PC-9 (cell line): ENCODE data around the gene KTN1.

Experiments used
- EZH2 ChIP-seq: fragments of 200-600 bp; sonication (generic); IDR thresholded peaks from 2 replicates; pipeline ENCODE4 v1.8.0; 2017; ENCODE audit warnings: antibody characterized with exemption, low read depth
- TF ChIP-seq, protein P1 (sequence below): fragments of 200-600 bp; sonication (generic); conservative IDR thresholded peaks from 2 replicates; pipeline ENCODE4 v1.6.1; 2017; ENCODE audit warnings: mixed run types, antibody characterized with exemption, mild to moderate bottlenecking, moderate library complexity

DNA sequence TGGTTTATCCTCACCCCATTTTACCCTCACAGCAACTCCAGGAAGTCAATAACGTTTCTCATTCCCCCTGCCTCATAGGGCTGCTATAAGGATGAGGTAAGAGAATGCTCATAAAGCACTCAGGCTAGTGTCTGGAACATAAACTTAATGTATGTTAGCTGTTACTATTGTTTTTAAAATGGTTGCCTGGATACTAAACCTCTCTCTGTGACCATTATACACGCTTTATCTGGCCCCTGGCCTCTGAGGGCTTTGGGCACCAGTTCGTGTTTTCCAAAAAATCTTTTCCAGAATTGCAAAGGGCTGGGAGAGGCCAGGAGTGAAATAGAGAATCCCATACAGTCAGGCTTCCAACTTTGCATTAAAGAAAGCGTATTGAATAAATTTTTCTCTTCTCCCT, 113.9 kb downstream of the KTN1 start:
- TF ChIP-seq, protein P1, sequence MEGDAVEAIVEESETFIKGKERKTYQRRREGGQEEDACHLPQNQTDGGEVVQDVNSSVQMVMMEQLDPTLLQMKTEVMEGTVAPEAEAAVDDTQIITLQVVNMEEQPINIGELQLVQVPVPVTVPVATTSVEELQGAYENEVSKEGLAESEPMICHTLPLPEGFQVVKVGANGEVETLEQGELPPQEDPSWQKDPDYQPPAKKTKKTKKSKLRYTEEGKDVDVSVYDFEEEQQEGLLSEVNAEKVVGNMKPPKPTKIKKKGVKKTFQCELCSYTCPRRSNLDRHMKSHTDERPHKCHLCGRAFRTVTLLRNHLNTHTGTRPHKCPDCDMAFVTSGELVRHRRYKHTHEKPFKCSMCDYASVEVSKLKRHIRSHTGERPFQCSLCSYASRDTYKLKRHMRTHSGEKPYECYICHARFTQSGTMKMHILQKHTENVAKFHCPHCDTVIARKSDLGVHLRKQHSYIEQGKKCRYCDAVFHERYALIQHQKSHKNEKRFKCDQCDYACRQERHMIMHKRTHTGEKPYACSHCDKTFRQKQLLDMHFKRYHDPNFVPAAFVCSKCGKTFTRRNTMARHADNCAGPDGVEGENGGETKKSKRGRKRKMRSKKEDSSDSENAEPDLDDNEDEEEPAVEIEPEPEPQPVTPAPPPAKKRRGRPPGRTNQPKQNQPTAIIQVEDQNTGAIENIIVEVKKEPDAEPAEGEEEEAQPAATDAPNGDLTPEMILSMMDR = no peak
- no peak for TF ChIP-seq EZH2
